HG02588 (cell line): ENCODE measurements around the gene KRT82.

ENCODE experiments used
- ATAC-seq: cut with Tn5 transposase; IDR thresholded peaks from one replicate; pipeline ENCODE4 v1.9.1; 2021; ENCODE audit warnings: mild to moderate bottlenecking, moderate library complexity; ENCODE audit not compliant: unreplicated experiment

KRT82 gene

GRCh38 chr12:52363111-52363679 is 42.9 kb downstream of the KRT82 start:
- no peak for ATAC-seq

- ATAC-seq = no peak
These were observed 43.9 kb downstream of the KRT82 start for GRCh38 chr12:52362118-52362726.

GRCh38 chr12:52361553-52361952 is 44.6 kb downstream of the KRT82 start:
- ATAC-seq = no peak

GRCh38 chr12:52360663-52361271 is 45.4 kb downstream of the KRT82 start:
- ATAC-seq = no peak

- no peak for ATAC-seq
These were observed 46.0 kb downstream of the KRT82 start for GRCh38 chr12:52360106-52360662.

GRCh38 chr12:52359621-52360061 is 46.5 kb downstream of the KRT82 start:
- no peak for ATAC-seq

GRCh38 chr12:52358575-52359350 is 47.4 kb downstream of the KRT82 start:
- peak; percentile 89 for ATAC-seq

GRCh38 chr12:52356762-52357580 is 49.2 kb downstream of the KRT82 start:
- ATAC-seq = no peak

GRCh38 chr12:52356031-52356761 is 49.9 kb downstream of the KRT82 start:
- ATAC-seq = no peak

GRCh38 chr12:52355176-52355575 is 51.0 kb downstream of the KRT82 start:
- no peak for ATAC-seq

GRCh38 chr12:52354200-52354599 is 51.9 kb downstream of the KRT82 start:
- ATAC-seq = no peak

- ATAC-seq = no peak
These were observed 52.4 kb downstream of the KRT82 start for GRCh38 chr12:52353766-52354165.

- no peak for ATAC-seq
These were observed 53.2 kb downstream of the KRT82 start for GRCh38 chr12:52352951-52353350.

GRCh38 chr12:52351196-52352059 is 54.7 kb downstream of the KRT82 start:
- no peak for ATAC-seq

- no peak for ATAC-seq
These were observed 55.3 kb downstream of the KRT82 start for GRCh38 chr12:52350786-52351185.

GRCh38 chr12:52350021-52350620 is 56.0 kb downstream of the KRT82 start:
- ATAC-seq = no peak

GRCh38 chr12:52349196-52349595 is 56.9 kb downstream of the KRT82 start:
- no peak for ATAC-seq
